ENCODE data around the gene KRTAP10-11. TPM values are rescaled to one million over a fixed set of nuclear protein-coding genes. Genes with fewer than 3 reads are reported as not detected.
"Not testable (repeated sequence)": the region's sequence is repeated elsewhere in the genome, so short reads cannot be mapped to it uniquely, and the experiment has no call there.

The KRTAP10-11 gene
- total RNA-seq, 2 donors from 2014 or later: not detected

GRCh38 chr21:44637851-44638348, 8.3 kb upstream of the KRTAP10-11 start:
- not testable (repeated sequence) for H3K4me1 Mint-ChIP-seq (ENCODE audit: low read depth in 2 of 2); ATAC-seq; DNase-seq (ENCODE audit: low spot score); H3K27ac Mint-ChIP-seq; H3K4me3 Mint-ChIP-seq
- Mint-ChIP-seq H3K27me3 (peaks cover 9 to 26% of the 10 kb centered on the region in 2 donors), H3K9me3 (peaks cover 16% of the 10 kb centered on the region), H3K36me3 (peaks cover 18% of the 10 kb centered on the region)

GRCh38 chr21:44638506-44639330, 7.5 kb upstream of the KRTAP10-11 start:
- H3K4me1 Mint-ChIP-seq (ENCODE audit: low read depth in 2 of 2); H3K4me3 Mint-ChIP-seq; ATAC-seq; DNase-seq (ENCODE audit: low spot score); H3K27ac Mint-ChIP-seq: not testable (repeated sequence)
- Mint-ChIP-seq H3K36me3 (peaks cover 17% of the 10 kb centered on the region), H3K9me3 (peaks cover 15% of the 10 kb centered on the region), H3K27me3 (peaks cover 9 to 27% of the 10 kb centered on the region in 2 donors)

GRCh38 chr21:44639331-44639655, 6.9 kb upstream of the KRTAP10-11 start:
- peaks cover 9 to 27% of the 10 kb centered on the region in 2 donors for H3K27me3 Mint-ChIP-seq
- peaks cover 0 to 3% of the 10 kb centered on the region in 2 donors for H3K4me1 Mint-ChIP-seq (ENCODE audit: low read depth in 2 of 2)
- H3K4me3 Mint-ChIP-seq: no peak overlapping the region
- DNase-seq (ENCODE audit: low spot score): no peak
- no peak for ATAC-seq
- no peak overlapping the region for H3K27ac Mint-ChIP-seq
- H3K9me3 Mint-ChIP-seq: peaks cover 15% of the 10 kb centered on the region
- peaks cover 20% of the 10 kb centered on the region for H3K36me3 Mint-ChIP-seq

GRCh38 chr21:44640761-44641160, 5.5 kb upstream of the KRTAP10-11 start:
- peaks cover 17% of the 10 kb centered on the region for H3K9me3 Mint-ChIP-seq
- H3K4me3 Mint-ChIP-seq: no peak overlapping the region
- H3K27me3 Mint-ChIP-seq: peaks cover 9 to 23% of the 10 kb centered on the region in 2 donors
- H3K27ac Mint-ChIP-seq: no peak overlapping the region
- no peak for ATAC-seq
- DNase-seq (ENCODE audit: low spot score): no peak
- H3K4me1 Mint-ChIP-seq (ENCODE audit: low read depth in 2 of 2): peaks cover 0 to 3% of the 10 kb centered on the region in 2 donors
- peaks cover 28% of the 10 kb centered on the region for H3K36me3 Mint-ChIP-seq

DNA sequence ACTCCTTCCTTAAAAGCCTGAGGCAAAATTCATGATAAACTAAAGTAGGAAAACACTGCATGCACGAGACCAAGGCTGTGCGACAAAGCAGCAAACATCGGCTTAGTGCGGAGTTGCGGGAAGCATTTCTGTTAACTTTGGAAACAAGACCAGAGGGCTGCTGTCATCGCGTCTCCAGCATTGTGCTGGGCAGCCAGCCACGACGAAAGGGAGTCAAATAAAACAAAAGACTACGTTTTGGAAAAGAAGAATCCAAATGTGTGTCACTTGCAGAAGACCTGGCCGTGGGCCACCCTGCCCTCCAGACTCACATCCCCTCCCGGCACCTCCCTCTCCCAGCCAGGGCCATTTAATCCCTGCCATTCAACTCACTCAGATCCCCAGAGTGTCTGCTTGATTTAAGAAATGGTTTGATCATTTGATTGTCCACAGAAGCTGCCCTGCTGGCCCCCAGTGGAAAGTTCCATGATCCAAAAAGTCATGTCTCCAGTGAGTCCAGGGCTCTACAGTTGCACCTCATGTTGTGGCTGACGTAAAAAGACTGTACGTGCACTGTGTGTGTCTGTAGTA, 2.4 kb upstream of the KRTAP10-11 start:
- H3K9me3 Mint-ChIP-seq: peaks cover 17% of the 10 kb centered on the region
- H3K36me3 Mint-ChIP-seq: peaks cover 28% of the 10 kb centered on the region
- peaks cover 0 to 7% of the 10 kb centered on the region in 2 donors for H3K4me1 Mint-ChIP-seq (ENCODE audit: low read depth in 2 of 2)
- peaks cover 9 to 15% of the 10 kb centered on the region in 2 donors for H3K27me3 Mint-ChIP-seq
- H3K4me3 Mint-ChIP-seq: no peak overlapping the region
- DNase-seq (ENCODE audit: low spot score): no peak
- no peak overlapping the region for H3K27ac Mint-ChIP-seq
- ATAC-seq: no peak

GRCh38 chr21:44644878-44645277, 1.3 kb upstream of the KRTAP10-11 start:
- peaks cover 0 to 7% of the 10 kb centered on the region in 2 donors for H3K4me1 Mint-ChIP-seq (ENCODE audit: low read depth in 2 of 2)
- H3K9me3 Mint-ChIP-seq: peaks cover 17% of the 10 kb centered on the region
- H3K27ac Mint-ChIP-seq: no peak overlapping the region
- peaks cover 9 to 15% of the 10 kb centered on the region in 2 donors for H3K27me3 Mint-ChIP-seq
- H3K4me3 Mint-ChIP-seq: no peak overlapping the region
- peaks cover 27% of the 10 kb centered on the region for H3K36me3 Mint-ChIP-seq
- no peak for ATAC-seq
- no peak for DNase-seq (ENCODE audit: low spot score)

GRCh38 chr21:44647222-44647552, 973 bp downstream of the KRTAP10-11 start:
- ATAC-seq (no peak), DNase-seq (ENCODE audit: low spot score) (peak; percentile 45)
- no peak overlapping the region for H3K4me3 Mint-ChIP-seq
- peaks cover 12% of the 10 kb centered on the region for H3K9me3 Mint-ChIP-seq
- peaks cover 0 to 4% of the 10 kb centered on the region in 2 donors for H3K27me3 Mint-ChIP-seq
- H3K36me3 Mint-ChIP-seq: peaks cover 16% of the 10 kb centered on the region
- H3K4me1 Mint-ChIP-seq (ENCODE audit: low read depth in 2 of 2): peaks cover 0 to 7% of the 10 kb centered on the region in 2 donors
- H3K27ac Mint-ChIP-seq: no peak overlapping the region

GRCh38 chr21:44648557-44649311, 2.5 kb downstream of the KRTAP10-11 start:
- Mint-ChIP-seq H3K4me3 (no peak overlapping the region), H3K4me1 (ENCODE audit: low read depth in 2 of 2) (peaks cover 0 to 4% of the 10 kb centered on the region in 2 donors), H3K9me3 (peaks cover 6% of the 10 kb centered on the region), H3K27me3 (no peaks in the 10 kb centered on the region), H3K36me3 (peaks cover 11% of the 10 kb centered on the region), H3K27ac (no peak overlapping the region)
- no peak for ATAC-seq
- no peak for DNase-seq (ENCODE audit: low spot score)

GRCh38 chr21:44649521-44650100, 3.4 kb downstream of the KRTAP10-11 start:
- peaks cover 3% of the 10 kb centered on the region for H3K9me3 Mint-ChIP-seq
- DNase-seq (ENCODE audit: low spot score) (no peak), ATAC-seq (no peak)
- no peaks in the 10 kb centered on the region for H3K27me3 Mint-ChIP-seq
- H3K4me3 Mint-ChIP-seq: no peak overlapping the region
- H3K36me3 Mint-ChIP-seq: peaks cover 5% of the 10 kb centered on the region
- H3K27ac Mint-ChIP-seq: no peak overlapping the region
- peaks cover 0 to 7% of the 10 kb centered on the region in 2 donors for H3K4me1 Mint-ChIP-seq (ENCODE audit: low read depth in 2 of 2)

- Mint-ChIP-seq H3K9me3 (no peaks in the 10 kb centered on the region), H3K4me1 (ENCODE audit: low read depth in 2 of 2) (peaks cover 0 to 9% of the 10 kb centered on the region in 2 donors), H3K27ac (no peak overlapping the region), H3K36me3 (no peaks in the 10 kb centered on the region), H3K4me3 (no peak overlapping the region), H3K27me3 (no peaks in the 10 kb centered on the region)
- DNase-seq (ENCODE audit: low spot score): no peak
- no peak for ATAC-seq
Observed at GRCh38 chr21:44650265-44650972, 4.2 kb downstream of the KRTAP10-11 start.

DNA sequence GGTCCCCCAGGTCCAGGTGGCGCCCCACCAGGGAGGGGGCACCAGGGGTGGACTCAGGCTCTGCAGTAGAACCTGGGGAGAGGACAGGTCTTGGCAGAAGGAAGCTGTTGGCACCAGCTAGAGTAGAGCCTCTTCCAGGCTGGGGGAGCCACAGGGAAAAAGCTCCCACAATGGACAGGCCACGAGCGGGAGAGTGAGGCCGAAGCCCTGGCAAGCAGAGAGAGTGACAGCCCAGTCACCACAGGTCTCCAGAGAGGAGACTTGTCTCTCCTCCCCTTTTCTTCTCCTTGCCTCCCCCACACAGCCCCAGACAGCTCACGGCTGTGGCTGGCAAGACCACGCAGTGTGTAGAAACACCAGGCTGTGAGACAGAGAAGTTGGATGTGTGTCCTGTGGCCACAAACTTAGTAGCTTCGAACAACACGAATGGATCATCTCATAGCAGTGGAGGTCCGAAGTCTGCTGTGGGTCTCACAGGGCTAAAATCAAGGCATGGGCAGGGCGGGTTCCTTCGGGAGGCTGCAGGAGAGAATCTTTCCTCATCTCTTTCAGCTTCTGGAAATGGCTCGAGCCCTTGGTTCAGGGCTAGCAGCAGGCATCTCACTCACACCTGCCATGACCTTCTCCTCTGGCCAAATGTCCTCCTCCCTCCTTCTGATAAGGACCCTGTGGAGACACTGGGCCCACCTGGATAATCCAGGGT, 4.9 kb downstream of the KRTAP10-11 start:
- Mint-ChIP-seq H3K9me3 (peaks cover 1% of the 10 kb centered on the region), H3K4me1 (ENCODE audit: low read depth in 2 of 2) (peaks cover 0 to 10% of the 10 kb centered on the region in 2 donors), H3K27me3 (no peaks in the 10 kb centered on the region), H3K27ac (no peak overlapping the region), H3K4me3 (no peak overlapping the region), H3K36me3 (peaks cover 3% of the 10 kb centered on the region)
- DNase-seq (ENCODE audit: low spot score) (no peak), ATAC-seq (no peak)

DNA sequence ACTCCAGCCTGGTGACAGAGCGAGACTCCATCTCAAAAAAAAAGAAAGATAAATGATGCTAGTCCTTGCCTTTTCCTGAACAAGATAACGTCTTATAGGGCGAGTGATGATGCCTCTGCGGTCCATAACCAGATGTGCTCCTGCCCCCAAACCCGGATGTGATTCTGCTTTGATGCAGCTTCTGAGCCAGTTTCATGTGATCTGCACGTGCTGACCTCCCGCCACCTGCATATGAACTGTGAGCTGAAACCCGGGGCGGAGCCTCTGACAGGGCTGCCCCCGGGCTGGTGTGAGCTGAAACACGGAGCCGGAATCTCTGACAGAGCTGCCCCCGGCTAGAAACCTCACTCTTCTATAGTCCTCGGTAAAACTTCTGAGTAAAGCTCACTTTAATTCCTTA, 6.9 kb downstream of the KRTAP10-11 start:
- Mint-ChIP-seq H3K27ac (no peak overlapping the region), H3K4me1 (ENCODE audit: low read depth in 2 of 2) (peaks cover 15 to 26% of the 10 kb centered on the region in 2 donors), H3K4me3 (no peak overlapping the region), H3K27me3 (no peaks in the 10 kb centered on the region), H3K36me3 (peaks cover 17% of the 10 kb centered on the region), H3K9me3 (peaks cover 12% of the 10 kb centered on the region)
- no peak for ATAC-seq
- DNase-seq (ENCODE audit: low spot score): no peak

All from natural killer cell treated with Interleukin-12 subunit alpha and Interleukin-12 subunit beta and Interleukin-15 and Interleukin-18, amount 100 ng/mL, for 72 hours (primary cell).